Upper lobe of left lung (tissue), 4 donors: ENCODE results near the gene PTPN13.

Experiments used
- POLR2A ChIP-seq, 4 donors: fragments of 450-650 bp; IDR thresholded peaks; one replicate each; pipeline ENCODE4 v1.5.1; 2016 to 2017; ENCODE audit warnings: antibody characterized with exemption in 4 of 4, mild to moderate bottlenecking in 2 of 4
- POLR2AphosphoS5 ChIP-seq, 2 donors: sonication (generic); formaldehyde crosslinking; IDR thresholded peaks; one replicate each; pipeline ENCODE4 v1.5.1; 2017; ENCODE audit warnings: antibody characterized with exemption in 2 of 2
- TF ChIP-seq, protein P1 (sequence below), 6 experiments: fragments of 450-650 bp in 4 of 6; fragments of 200-600 bp in 2 of 6; sonication (generic) in 2 of 6; IDR thresholded peaks; one replicate each; pipeline ENCODE4 v1.5.1; 2016 to 2019; ENCODE audit warnings: antibody characterized with exemption in 6 of 6

DNA sequence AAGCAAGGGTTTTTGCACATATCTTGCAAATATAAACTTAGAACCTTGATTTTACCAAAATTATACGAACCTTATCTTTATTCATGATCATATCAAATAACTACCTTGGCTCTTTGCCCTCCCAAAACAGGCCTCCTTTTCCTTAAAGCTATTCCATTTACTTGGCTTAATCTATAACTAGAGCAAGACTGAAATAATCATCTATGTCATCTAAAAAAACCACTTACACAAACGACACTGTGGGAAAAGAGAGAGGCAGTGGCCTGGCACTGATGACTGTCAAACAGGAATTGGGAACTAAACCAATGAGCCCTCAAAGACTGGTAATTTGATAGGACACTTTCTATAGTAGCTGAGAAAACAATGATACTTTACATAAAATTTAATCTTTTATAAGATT is 11.7 kb upstream of the PTPN13 start:
- TF ChIP-seq, protein P1, sequence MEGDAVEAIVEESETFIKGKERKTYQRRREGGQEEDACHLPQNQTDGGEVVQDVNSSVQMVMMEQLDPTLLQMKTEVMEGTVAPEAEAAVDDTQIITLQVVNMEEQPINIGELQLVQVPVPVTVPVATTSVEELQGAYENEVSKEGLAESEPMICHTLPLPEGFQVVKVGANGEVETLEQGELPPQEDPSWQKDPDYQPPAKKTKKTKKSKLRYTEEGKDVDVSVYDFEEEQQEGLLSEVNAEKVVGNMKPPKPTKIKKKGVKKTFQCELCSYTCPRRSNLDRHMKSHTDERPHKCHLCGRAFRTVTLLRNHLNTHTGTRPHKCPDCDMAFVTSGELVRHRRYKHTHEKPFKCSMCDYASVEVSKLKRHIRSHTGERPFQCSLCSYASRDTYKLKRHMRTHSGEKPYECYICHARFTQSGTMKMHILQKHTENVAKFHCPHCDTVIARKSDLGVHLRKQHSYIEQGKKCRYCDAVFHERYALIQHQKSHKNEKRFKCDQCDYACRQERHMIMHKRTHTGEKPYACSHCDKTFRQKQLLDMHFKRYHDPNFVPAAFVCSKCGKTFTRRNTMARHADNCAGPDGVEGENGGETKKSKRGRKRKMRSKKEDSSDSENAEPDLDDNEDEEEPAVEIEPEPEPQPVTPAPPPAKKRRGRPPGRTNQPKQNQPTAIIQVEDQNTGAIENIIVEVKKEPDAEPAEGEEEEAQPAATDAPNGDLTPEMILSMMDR (IDR thresholded peaks at IDR 0.05), result no peak
- no peak for TF ChIP-seq POLR2A (IDR thresholded peaks at IDR 0.05)
- no peak for TF ChIP-seq POLR2AphosphoS5 (IDR thresholded peaks at IDR 0.05)
